ENCODE results near the gene PSEN2. TPM values are rescaled to one million over a fixed set of nuclear protein-coding genes. Genes with fewer than 3 reads are reported as not detected.

The PSEN2 gene
- total and polyA plus RNA-seq, 2 donors (not counting 3 experiments of a cell fraction or from before 2014, with no cell fraction given): 12.5 to 19.3 TPM

GRCh38 chr1:226903819-226904716, 33.7 kb downstream of the PSEN2 start:
- ChIA-PET CTCF (interaction anchor here (1.1 to 1.3 kb wide), 2 partner anchors 9 to 11 kb away, joined by 3 to 6 read pairs; no protein-coding TSS in a partner anchor), POLR2A (no interaction called here)
- Histone ChIP-seq H3K36me3 (ENCODE audit: control insufficient read depth in 2 of 2, extremely low read depth in 1 of 2, insufficient read depth in 2 of 2, low read length in 2 of 2) (no peaks in the 10 kb centered on the region), H3K79me2 (ENCODE audit: control insufficient read depth, insufficient read depth, low read length) (no peaks in the 10 kb centered on the region), H3K9me3 (replicated peaks; ENCODE audit: control insufficient read depth, insufficient read depth, low read length) (no peaks in the 10 kb centered on the region), H3K4me1 (ENCODE audit: control insufficient read depth, extremely low read depth, insufficient read depth, low read length) (no peaks in the 10 kb centered on the region), H4K20me1 (replicated peaks; ENCODE audit: control insufficient read depth, extremely low read depth, insufficient read depth, low read length) (no peaks in the 10 kb centered on the region), H3K4me3 (replicated peaks in 1 of 3; ENCODE audit: insufficient read depth in 1 of 3, low read depth in 1 of 3, low read length in 3 of 3) (no peak overlapping the region), H3K4me2 (ENCODE audit: insufficient read depth, low read length) (no peak overlapping the region), H3K9me1 (replicated peaks; ENCODE audit: control insufficient read depth, extremely low read depth, insufficient read depth, low read length) (no peaks in the 10 kb centered on the region), H2AFZ (ENCODE audit: low read depth, low read length) (no peak overlapping the region), H3K27ac (ENCODE audit: insufficient read depth, low read depth, low read length) (no peak overlapping the region), H3K9ac (replicated peaks; ENCODE audit: extremely low read depth, insufficient read depth, low read length) (no peak overlapping the region), H3K27me3 (ENCODE audit: control insufficient read depth in 2 of 2, insufficient read depth in 2 of 2, low read length in 2 of 2) (no peaks in the 10 kb centered on the region)
- TF ChIP-seq CTCF (IDR thresholded peaks at IDR 0.05; ENCODE audit: extremely low read depth in 1 of 2, insufficient read depth in 1 of 2, low read depth in 1 of 2, low read length in 2 of 2) (no peak), JUN (IDR thresholded peaks at IDR 0.05; ENCODE audit: borderline replicate concordance, insufficient read depth, insufficient read length, low read depth) (no peak), POLR2AphosphoS5 (IDR thresholded peaks at IDR 0.05; ENCODE audit: insufficient read depth, low read depth, low read length) (no peak), MYC (IDR thresholded peaks at IDR 0.05; ENCODE audit: low read depth, low read length) (no peak), MAX (IDR thresholded peaks at IDR 0.05; ENCODE audit: insufficient read depth, insufficient read length) (no peak), GATA2 (IDR thresholded peaks at IDR 0.05; ENCODE audit: insufficient read depth, insufficient read length, low read depth, low read length) (no peak), EZH2 (IDR thresholded peaks at IDR 0.05; ENCODE audit: borderline replicate concordance, low read depth, low read length, severe bottlenecking) (no peak), POLR2A (IDR thresholded peaks at IDR 0.05; ENCODE audit: low read depth, low read length) (no peak), FOS (IDR thresholded peaks at IDR 0.05; ENCODE audit: borderline replicate concordance, insufficient read depth, low read length) (no peak)
- dilution Hi-C loops (cut with MboI; ENCODE audit: extremely low pct_ligation_motif_present, low sequenced_read_pairs): no loop called here
- intact Hi-C loops (cut with micrococcal nuclease): no loop called here
- no peak for FAIRE-seq
- DNase-seq (ENCODE audit: low read depth, low spot score): no peak
- no TSS peak for BruUV-seq (replicated peaks)
